Right atrium auricular region (tissue), 2 donors: ENCODE results near the gene DGKD. TPM values are rescaled to one million over a fixed set of nuclear protein-coding genes. Genes with fewer than 3 reads are reported as not detected.

Experiments
- DNase-seq: peaks from one replicate; pipeline ENCODE4 v3.0.0-alpha.2; 2019; ENCODE audit warnings: low spot score
- H3K27ac ChIP-seq, 2 donors: fragments of 200-600 bp; sonication (generic); 1 replicate in 1 of 2; 2 replicates in 1 of 2; pipeline ENCODE4 v1.5.1; 2016 to 2019
- H3K27me3 ChIP-seq, 2 donors: fragments of 200-600 bp; sonication (generic); one replicate each; pipeline versions ENCODE4 v1.5.1 to v1.6.0; 2017 to 2019
- H3K36me3 ChIP-seq: fragments of 200-600 bp; sonication (generic); one replicate; pipeline ENCODE4 v1.5.1; 2016
- H3K4me1 ChIP-seq, 2 donors: fragments of 200-600 bp; sonication (generic); one replicate each; pipeline versions ENCODE4 v1.5.1 to v1.6.0; 2017 to 2019
- H3K4me3 ChIP-seq, 2 donors: fragments of 200-600 bp; sonication (generic); 1 replicate in 1 of 2; 2 replicates in 1 of 2; pipeline ENCODE4 v1.5.1; 2017 to 2019; ENCODE audit warnings: mild to moderate bottlenecking in 1 of 2, moderate library complexity in 1 of 2
- H3K9me3 ChIP-seq, 2 donors: fragments of 200-600 bp; sonication (generic); one replicate each; pipeline ENCODE4 v1.5.1; 2019
- CTCF ChIP-seq, 2 donors: fragments of 200-600 bp; sonication (generic); IDR thresholded peaks; one replicate each; pipeline ENCODE4 v1.5.1; 2019; ENCODE audit warnings: antibody characterized with exemption in 2 of 2
- total RNA-seq, 2 donors: library from RNA; depleted of rRNA; stranded (reverse); fragments of >200 nt; gene quantifications; one replicate each; pipeline ENCODE4 v1.1.0, GENCODE V29; 2016

The DGKD gene
- total RNA-seq, 2 donors from 2014 or later, result 18.4 to 40.1 TPM

- Histone ChIP-seq H3K4me1 (peaks cover 0 to 57% of the 10 kb centered on the region in 2 donors), H3K27me3 (no peaks in the 10 kb centered on the region), H3K4me3 (no peak overlapping the region), H3K36me3 (no peaks in the 10 kb centered on the region), H3K27ac (peak overlapping the region; percentile 81 to 89), H3K9me3 (peaks cover 0 to 7% of the 10 kb centered on the region in 2 donors)
- no peak for TF ChIP-seq CTCF (IDR thresholded peaks at IDR 0.05)
- peak; percentile 48 for DNase-seq
Observed at GRCh38 chr2:233416706-233417105, 62.4 kb downstream of the DGKD start.

GRCh38 chr2:233417282-233417681 is 63.0 kb downstream of the DGKD start:
- no peaks in the 10 kb centered on the region for H3K27me3 ChIP-seq
- H3K27ac ChIP-seq, result peak overlapping the region; percentile 81 to 93
- H3K9me3 ChIP-seq, result peaks cover 0 to 2% of the 10 kb centered on the region in 2 donors
- no peak for TF ChIP-seq CTCF (IDR thresholded peaks at IDR 0.05)
- no peaks in the 10 kb centered on the region for H3K36me3 ChIP-seq
- DNase-seq, result no peak
- H3K4me1 ChIP-seq, result peaks cover 0 to 63% of the 10 kb centered on the region in 2 donors
- no peak overlapping the region for H3K4me3 ChIP-seq

GRCh38 chr2:233418052-233418760 is 63.9 kb downstream of the DGKD start:
- peak; percentile 11 for DNase-seq
- H3K4me3 ChIP-seq, result peak overlapping the region; percentile 46 to 59
- peaks cover 0 to 72% of the 10 kb centered on the region in 2 donors for H3K4me1 ChIP-seq
- H3K36me3 ChIP-seq, result no peaks in the 10 kb centered on the region
- no peaks in the 10 kb centered on the region for H3K27me3 ChIP-seq
- H3K27ac ChIP-seq, result peak overlapping the region; percentile 79 to 93
- no peak for TF ChIP-seq CTCF (IDR thresholded peaks at IDR 0.05)
- H3K9me3 ChIP-seq, result no peaks in the 10 kb centered on the region

- DNase-seq, result peak; percentile 82
- Histone ChIP-seq H3K27me3 (no peaks in the 10 kb centered on the region), H3K4me3 (peak overlapping the region; percentile 46 to 59), H3K4me1 (peaks cover 0 to 70% of the 10 kb centered on the region in 2 donors), H3K27ac (peak overlapping the region; percentile 79 to 93), H3K36me3 (no peaks in the 10 kb centered on the region), H3K9me3 (no peaks in the 10 kb centered on the region)
- no peak for TF ChIP-seq CTCF (IDR thresholded peaks at IDR 0.05)
Observed at GRCh38 chr2:233418761-233419546, 64.7 kb downstream of the DGKD start.

GRCh38 chr2:233419602-233420391 is 65.5 kb downstream of the DGKD start:
- no peaks in the 10 kb centered on the region for H3K9me3 ChIP-seq
- no peaks in the 10 kb centered on the region for H3K36me3 ChIP-seq
- H3K27me3 ChIP-seq, result no peaks in the 10 kb centered on the region
- H3K4me3 ChIP-seq, result peak overlapping the region; percentile 46 to 59
- DNase-seq, result peak; percentile 44
- no peak for TF ChIP-seq CTCF (IDR thresholded peaks at IDR 0.05)
- H3K27ac ChIP-seq, result peak overlapping the region; percentile 79 to 93
- H3K4me1 ChIP-seq, result peaks cover 0 to 68% of the 10 kb centered on the region in 2 donors
